ENCODE data around the gene BBLN.
A peak's percentile ranks its signal among the peaks of the same experiment; 100 is the strongest.

GRCh38 chr9:128150594-128151308 lies 9.3 kb upstream of the BBLN start:
- TF ChIP-seq CTCF (IDR thresholded peaks at IDR 0.05; ENCODE audit: low read length) (peak; percentile 61), EZH2 (IDR thresholded peaks at IDR 0.05; ENCODE audit: borderline replicate concordance, low read length) (no peak)

Data from OCI-LY1 (cell line).